CD4-positive, alpha-beta T cell treated with Interleukin-10 for 1 hour (primary cell): ENCODE measurements around the gene TCP11L1.
"Not testable (repeated sequence)": the region's sequence is repeated elsewhere in the genome, so short reads cannot be mapped to it uniquely, and the experiment has no call there.

Source experiments
- DNase-seq: peaks from one replicate; pipeline ENCODE4 v3.0.0-alpha.2; 2020

Gene TCP11L1

GRCh38 chr11:33039274-33040032, at the start of gene TCP11L1:
Gene TCP11L1, plus strand, starts transcription at chr11:33039572. Its CDS starts 4,202 bp downstream, at chr11:33043774.
- DNase-seq, result peak; percentile 81

- no peak for DNase-seq
Observed at GRCh38 chr11:32990481-32990880, 48.9 kb upstream of the TCP11L1 start.

- DNase-seq, result no peak
Observed at GRCh38 chr11:32991427-32991826, 47.9 kb upstream of the TCP11L1 start.

GRCh38 chr11:32991898-32992297, 47.5 kb upstream of the TCP11L1 start:
- DNase-seq, result no peak

GRCh38 chr11:33000181-33000580, 39.2 kb upstream of the TCP11L1 start:
- DNase-seq, result no peak

GRCh38 chr11:33001281-33001680, 38.1 kb upstream of the TCP11L1 start:
- no peak for DNase-seq

GRCh38 chr11:33001751-33002542, 37.4 kb upstream of the TCP11L1 start:
- DNase-seq, result no peak

- peak; percentile 44 for DNase-seq
Observed at GRCh38 chr11:33005175-33005574, 34.2 kb upstream of the TCP11L1 start.

GRCh38 chr11:33006010-33006409, 33.4 kb upstream of the TCP11L1 start:
- no peak for DNase-seq

- no peak for DNase-seq
Observed at GRCh38 chr11:33013755-33014154, 25.6 kb upstream of the TCP11L1 start.

- peak; percentile 78 for DNase-seq
Observed at GRCh38 chr11:33015621-33016551, 23.5 kb upstream of the TCP11L1 start, which contains the start of gene DEPDC7. Gene DEPDC7, plus strand, starts transcription at chr11:33015878. Its CDS starts 78 bp downstream, at chr11:33015956.

- DNase-seq, result no peak
Observed at GRCh38 chr11:33016654-33017053, 22.7 kb upstream of the TCP11L1 start.

- DNase-seq, result no peak
Observed at GRCh38 chr11:33017478-33017877, 21.9 kb upstream of the TCP11L1 start.

- DNase-seq, result no peak
Observed at GRCh38 chr11:33017965-33018364, 21.4 kb upstream of the TCP11L1 start.

- no peak for DNase-seq
Observed at GRCh38 chr11:33018840-33019239, 20.5 kb upstream of the TCP11L1 start.

GRCh38 chr11:33021501-33021900, 17.9 kb upstream of the TCP11L1 start:
- no peak for DNase-seq

GRCh38 chr11:33021937-33022336, 17.4 kb upstream of the TCP11L1 start:
- no peak for DNase-seq

- no peak for DNase-seq
Observed at GRCh38 chr11:33025339-33025722, 14.0 kb upstream of the TCP11L1 start.

GRCh38 chr11:33027233-33027632, 12.1 kb upstream of the TCP11L1 start:
- no peak for DNase-seq

GRCh38 chr11:33027846-33028536, 11.4 kb upstream of the TCP11L1 start:
- no peak for DNase-seq

- no peak for DNase-seq
Observed at GRCh38 chr11:33028537-33028914, 10.8 kb upstream of the TCP11L1 start.

GRCh38 chr11:33029218-33029617, 10.2 kb upstream of the TCP11L1 start:
- DNase-seq, result not testable (repeated sequence)
